Motor neuron (in vitro differentiated cells): ENCODE data around the gene FURIN. TPM values are rescaled to one million over a fixed set of nuclear protein-coding genes. Genes with fewer than 3 reads are reported as not detected.
A peak's percentile ranks its signal among the peaks of the same experiment; 100 is the strongest.

Experiments
- ATAC-seq, 8 experiments: fragments of 200-7000 bp; cut with Tn5 transposase; replicated peaks in 6 of 8; 2 replicates each; pipeline ENCODE4 v1.8.0; 2021; ENCODE audit warnings: mild to moderate bottlenecking in 8 of 8, moderate library complexity in 8 of 8
- H3K27ac ChIP-seq, 2 donors: fragments of 250-450 bp; sonication (Bioruptor Pico); 2 replicates each; pipeline ENCODE4 v1.9.0; 2021; ENCODE audit warnings: antibody characterized with exemption in 2 of 2, mild to moderate bottlenecking in 2 of 2, moderate library complexity in 1 of 2
- H3K4me1 ChIP-seq, 2 donors: fragments of 250-450 bp; sonication (Bioruptor Pico); replicated peaks in 1 of 2; 2 replicates each; pipeline ENCODE4 v1.6.1; 2021; ENCODE audit warnings: antibody characterized with exemption in 2 of 2, mild to moderate bottlenecking in 2 of 2, moderate library complexity in 1 of 2
- H3K4me3 ChIP-seq, 5 donors: fragments of 250-450 bp; sonication (Bioruptor Pico); 2 replicates each; pipeline ENCODE4 v1.9.0; 2021; ENCODE audit warnings: antibody characterized with exemption in 5 of 5, mild to moderate bottlenecking in 5 of 5, moderate library complexity in 4 of 5
- WGBS, 10 experiments: fragments of 450-650 bp; shearing (Covaris generic); methylation state at CpG; one replicate each; pipeline ENCODE4 v1.0.0; 2022; 5-methylcytosine and 5-hydroxymethylcytosine counted together
- in situ Hi-C, 9 experiments: fragments of 400-800 bp; cut with MboI; loops; one replicate each; pipeline ENCODE4 v1.15.0; 2021; ENCODE audit warnings: low sequenced_read_pairs in 9 of 9, low pct_unique_long_range_greater_than_20kb in 2 of 9; ENCODE audit not compliant: unreplicated experiment in 9 of 9
- total RNA-seq, 8 experiments: library from RNA; unstranded; fragments of 300-600 nt; gene quantifications; 2 replicates each; pipeline versions ENCODE4 v1.2.3 to v1.2.4, GENCODE V29; 2022

FURIN gene
- total RNA-seq, 8 experiments from 2014 or later = 4.6 to 32.3 (median 14.7) TPM

DNA sequence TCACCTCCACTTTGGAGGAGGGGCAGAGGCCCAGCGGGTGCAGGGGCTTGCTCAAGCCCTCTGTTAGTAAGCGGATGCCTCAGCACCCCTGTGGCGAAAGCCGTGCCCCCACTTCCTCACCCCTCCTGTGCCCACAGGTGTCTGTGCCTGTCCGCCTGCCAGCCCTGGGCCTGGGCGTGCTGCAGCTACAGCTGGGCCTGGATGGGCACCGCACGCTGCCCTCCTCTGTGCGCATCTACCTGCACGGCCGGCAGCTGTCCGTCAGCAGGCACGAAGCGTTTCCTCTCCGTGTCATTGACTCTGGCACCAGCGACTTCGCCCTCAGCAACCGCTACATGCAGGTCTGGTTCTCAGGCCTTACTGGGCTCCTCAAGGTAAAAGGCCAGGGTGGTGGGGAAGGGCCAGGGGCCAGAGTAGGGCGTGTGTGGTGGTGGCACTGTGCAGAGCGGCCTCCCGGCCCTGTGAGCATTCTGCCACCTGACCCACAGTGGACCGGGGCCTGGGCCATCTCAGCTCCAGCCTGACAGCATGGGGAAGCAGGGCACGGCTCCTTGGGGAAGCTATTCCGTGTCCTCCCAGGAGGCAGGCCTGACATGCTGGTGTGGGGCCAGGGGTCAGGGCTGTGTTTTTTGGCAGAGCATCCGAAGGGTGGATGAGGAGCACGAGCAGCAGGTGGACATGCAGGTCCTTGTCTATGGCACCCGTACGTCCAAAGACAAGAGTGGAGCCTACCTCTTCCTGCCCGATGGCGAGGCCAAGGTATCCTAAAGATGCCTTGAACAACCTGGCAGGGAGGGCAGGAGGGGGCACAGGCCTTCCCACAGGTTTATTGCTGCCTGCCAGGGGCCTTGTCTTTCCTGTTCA is 43.8 kb downstream of the FURIN start:
- no peak overlapping the region for H3K27ac ChIP-seq
- in situ Hi-C loops = no loop called here
- no peak for ATAC-seq
- H3K4me3 ChIP-seq = no peak overlapping the region
- peaks cover 6 to 12% of the 10 kb centered on the region in 2 donors for H3K4me1 ChIP-seq
- 73 to 100% (median 100%) methylated on average over 1 to 11 of the region's 30 CpGs; no CpG with 5 or more reads in 3 of the 10 experiments for WGBS, 10 experiments

DNA sequence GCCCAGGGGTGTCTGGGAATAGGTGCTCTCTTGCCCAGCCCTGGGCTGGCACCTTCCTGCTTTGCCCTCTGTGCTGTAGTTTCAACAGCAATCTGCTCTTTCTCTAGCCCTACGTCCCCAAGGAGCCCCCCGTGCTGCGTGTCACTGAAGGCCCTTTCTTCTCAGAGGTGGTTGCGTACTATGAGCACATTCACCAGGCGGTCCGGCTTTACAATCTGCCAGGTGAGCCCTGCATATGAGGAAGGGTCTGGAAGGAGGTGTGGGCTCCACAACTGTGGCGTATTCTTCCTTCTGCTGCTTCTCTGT is 44.3 kb downstream of the FURIN start:
- in situ Hi-C loops = no loop called here
- WGBS, 10 experiments = 80 to 100% (median 85%) methylated on average over 1 to 7 of the region's 7 CpGs; no CpG with 5 or more reads in 7 of the 10 experiments
- Histone ChIP-seq H3K4me3 (no peak overlapping the region), H3K27ac (no peak overlapping the region), H3K4me1 (peaks cover 6 to 12% of the 10 kb centered on the region in 2 donors)
- ATAC-seq = no peak

- 67 to 100% (median 93%) methylated on average over 1 to 4 of the region's 12 CpGs; no CpG with 5 or more reads in 4 of the 10 experiments for WGBS, 10 experiments
- in situ Hi-C loops = no loop called here
- ATAC-seq = no peak
- Histone ChIP-seq H3K27ac (no peak overlapping the region), H3K4me1 (peaks cover 6 to 12% of the 10 kb centered on the region in 2 donors), H3K4me3 (no peak overlapping the region)
These were observed 45.1 kb downstream of the FURIN start for GRCh38 chr15:90913398-90913944.

DNA sequence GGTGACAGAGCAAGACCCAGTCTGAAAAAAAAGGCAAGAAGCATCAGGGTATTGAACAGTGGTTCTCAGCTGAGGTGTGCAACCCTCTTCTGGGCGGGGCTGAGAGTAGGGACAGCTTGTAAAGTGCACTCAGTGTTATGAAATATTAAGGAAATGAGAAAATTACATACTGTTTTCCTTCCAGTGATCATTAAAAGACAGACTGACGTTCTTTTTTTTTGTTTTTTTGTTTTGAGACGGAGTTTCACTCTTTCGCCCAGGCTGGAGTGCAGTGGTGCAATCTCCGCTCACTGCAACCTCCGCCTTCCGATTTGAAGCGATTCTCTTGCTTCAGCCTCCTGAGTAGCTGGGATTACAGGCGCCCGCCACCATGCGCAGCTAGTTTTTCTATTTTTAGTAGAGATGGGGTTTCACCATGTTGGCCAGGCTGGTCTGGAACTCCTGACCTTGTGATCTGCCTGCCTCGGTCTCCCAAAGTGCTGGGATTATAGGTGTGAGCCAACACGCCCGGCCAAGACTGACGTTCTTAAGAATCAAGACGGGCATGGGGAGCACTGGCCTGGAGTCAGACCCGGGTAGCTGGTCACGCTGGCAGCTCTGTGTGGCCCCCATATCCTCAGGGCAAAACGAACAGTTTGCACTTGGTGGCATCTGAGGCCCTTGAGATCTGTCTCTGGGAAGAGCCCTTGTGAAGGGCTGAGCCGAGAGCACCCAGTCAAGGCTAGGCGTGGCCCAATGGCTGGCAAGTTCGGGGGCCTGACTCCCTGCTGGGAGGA is 46.1 kb downstream of the FURIN start:
- 87 to 100% (median 94%) methylated on average over 2 to 13 of the region's 22 CpGs; no CpG with 5 or more reads in 2 of the 10 experiments for WGBS, 10 experiments
- in situ Hi-C loops = no loop called here
- no peak for ATAC-seq
- no peak overlapping the region for H3K4me3 ChIP-seq
- peaks cover 6 to 12% of the 10 kb centered on the region in 2 donors for H3K4me1 ChIP-seq
- no peak overlapping the region for H3K27ac ChIP-seq

DNA sequence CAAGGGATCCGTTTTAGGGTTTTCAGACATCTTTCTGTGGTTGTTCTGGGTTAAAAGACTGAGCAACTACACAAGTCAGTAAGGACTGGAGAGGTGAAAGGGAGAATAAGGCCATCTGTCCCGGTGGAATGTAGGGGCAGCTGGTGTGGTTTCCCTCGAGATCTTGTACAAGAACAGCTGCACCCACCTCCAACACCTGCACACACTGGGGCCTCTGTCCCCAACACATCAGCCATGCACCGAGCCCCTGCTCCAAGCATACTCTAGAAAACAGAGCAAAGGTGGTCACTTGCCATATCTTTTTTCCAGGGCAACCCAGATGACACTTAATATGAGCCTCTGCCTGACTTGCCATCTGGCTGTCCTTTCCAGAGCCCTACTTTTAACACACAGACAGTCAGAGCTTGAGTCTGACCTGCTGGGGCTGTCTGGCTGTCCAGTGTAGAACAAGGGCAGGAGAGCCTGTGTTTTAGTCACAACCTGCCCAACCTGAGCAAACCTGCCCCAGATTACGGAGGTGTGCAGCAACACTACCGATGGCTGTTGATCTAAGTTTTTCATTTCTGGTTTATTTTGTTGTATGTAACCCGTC is 46.9 kb downstream of the FURIN start:
- in situ Hi-C loops = no loop called here
- Histone ChIP-seq H3K4me1 (peaks cover 6 to 12% of the 10 kb centered on the region in 2 donors), H3K27ac (peak overlapping the region in 1 of 2 donors; percentile 62), H3K4me3 (no peak overlapping the region)
- ATAC-seq = peak in 4 of 8 experiments; percentile 6 to 38 (median 26)
- 40 to 90% (median 78%) methylated on average over 1 to 7 of the region's 7 CpGs; no CpG with 5 or more reads in 4 of the 10 experiments for WGBS, 10 experiments

DNA sequence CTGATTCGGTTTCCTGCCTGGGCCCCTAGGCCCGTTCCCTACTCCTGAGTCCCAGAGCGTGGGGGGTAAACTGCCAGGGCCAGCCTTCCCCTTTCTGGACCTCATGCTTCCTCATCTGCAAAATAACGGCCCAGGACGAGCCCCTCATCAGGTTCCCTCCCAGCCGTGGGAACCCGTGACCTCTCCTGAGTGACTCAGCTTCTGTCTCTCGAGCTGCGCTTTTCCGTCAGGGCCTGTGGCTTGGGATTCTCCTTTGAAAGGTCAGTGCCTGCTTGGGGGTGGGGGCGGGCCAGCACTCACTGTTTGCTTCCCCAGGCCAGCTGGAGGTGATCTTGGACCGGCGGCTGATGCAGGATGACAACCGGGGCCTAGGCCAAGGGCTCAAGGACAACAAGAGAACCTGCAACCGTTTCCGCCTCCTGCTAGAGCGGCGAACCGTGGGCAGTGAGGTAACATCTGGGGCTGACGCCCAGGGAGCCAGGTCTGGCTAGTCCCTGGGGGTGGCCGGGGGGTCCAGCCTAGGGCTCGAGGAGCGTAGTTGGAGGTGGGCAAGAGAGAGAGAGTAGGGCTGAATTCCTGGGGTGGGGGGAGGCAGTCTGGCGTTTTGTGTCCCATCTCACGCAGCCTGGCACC is 47.5 kb downstream of the FURIN start:
- in situ Hi-C loops = no loop called here
- peak in 5 of 8 experiments; percentile 56 to 91 (median 82) for ATAC-seq
- no peak overlapping the region for H3K4me3 ChIP-seq
- WGBS, 10 experiments = 20 to 95% (median 73%) methylated on average over 1 to 13 of the region's 25 CpGs; no CpG with 5 or more reads in 3 of the 10 experiments
- H3K27ac ChIP-seq = peak overlapping the region; percentile 46 to 62
- peaks cover 6 to 12% of the 10 kb centered on the region in 2 donors for H3K4me1 ChIP-seq

DNA sequence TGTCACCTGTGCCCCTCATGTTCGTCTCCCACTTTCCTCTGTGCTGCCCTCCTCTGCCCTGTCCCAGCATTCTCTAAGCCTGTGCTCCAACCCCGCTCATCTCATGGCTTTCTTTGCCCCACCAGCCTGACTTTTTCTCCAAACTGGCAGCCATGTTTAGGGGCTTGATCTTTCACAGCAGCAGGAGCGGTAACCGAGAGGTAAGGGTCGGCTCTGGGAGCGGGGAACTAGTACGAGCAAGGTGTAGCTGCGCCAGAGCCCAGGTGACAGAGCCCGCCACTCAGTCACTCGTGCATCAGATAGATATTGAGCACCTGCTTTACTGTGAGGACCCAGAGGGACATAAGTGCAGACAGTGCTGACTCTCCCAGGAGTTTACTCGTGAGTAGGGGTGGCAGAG is 48.1 kb downstream of the FURIN start:
- in situ Hi-C loops = no loop called here
- 74 to 100% (median 87%) methylated on average over 1 to 7 of the region's 11 CpGs; no CpG with 5 or more reads in 5 of the 10 experiments for WGBS, 10 experiments
- Histone ChIP-seq H3K4me3 (no peak overlapping the region), H3K4me1 (peaks cover 6 to 12% of the 10 kb centered on the region in 2 donors), H3K27ac (no peak overlapping the region)
- ATAC-seq = no peak

- ATAC-seq = no peak
- Histone ChIP-seq H3K27ac (no peak overlapping the region), H3K4me3 (no peak overlapping the region), H3K4me1 (peaks cover 6 to 12% of the 10 kb centered on the region in 2 donors)
- in situ Hi-C loops = no loop called here
- WGBS, 10 experiments = 93 to 100% (median 100%) methylated on average over 2 to 6 of the region's 12 CpGs; no CpG with 5 or more reads in 6 of the 10 experiments
These were observed 49.2 kb downstream of the FURIN start for GRCh38 chr15:90917569-90917968.

DNA sequence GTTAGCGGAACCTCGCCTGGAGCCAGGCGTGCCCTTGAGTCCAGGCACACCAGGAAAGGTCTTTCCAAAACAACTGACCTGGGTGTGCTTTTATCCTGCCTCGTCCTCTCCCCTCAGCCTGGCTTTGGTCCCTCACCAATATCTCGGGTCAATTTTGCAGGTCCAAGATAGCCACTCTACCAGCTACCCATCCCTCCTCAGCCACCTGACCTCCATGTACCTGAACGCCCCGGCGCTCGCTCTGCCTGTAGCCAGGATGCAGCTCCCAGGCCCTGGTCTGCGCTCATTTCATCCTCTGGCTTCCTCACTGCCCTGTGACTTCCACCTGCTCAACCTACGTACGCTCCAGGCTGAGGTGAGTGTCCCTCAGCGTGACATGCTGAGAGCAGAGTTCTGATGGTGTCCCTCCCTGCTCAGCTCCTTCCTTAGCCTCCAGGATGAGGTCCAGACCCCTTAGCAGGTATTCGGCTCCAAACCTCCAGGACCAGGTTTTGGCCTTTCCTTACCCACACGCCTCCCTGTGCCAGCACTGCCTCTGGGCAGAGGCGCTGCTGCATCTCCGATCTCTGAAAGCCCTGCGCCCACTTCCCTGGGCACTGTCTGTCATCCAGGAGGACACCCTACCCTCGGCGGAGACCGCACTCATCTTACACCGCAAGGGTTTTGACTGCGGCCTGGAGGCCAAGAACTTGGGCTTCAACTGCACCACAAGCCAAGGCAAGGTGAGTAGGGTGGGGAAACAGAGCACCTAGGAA is 49.8 kb downstream of the FURIN start:
- no peak overlapping the region for H3K4me3 ChIP-seq
- no peak overlapping the region for H3K27ac ChIP-seq
- no peak for ATAC-seq
- in situ Hi-C loops = no loop called here
- WGBS, 10 experiments = 83 to 100% (median 98%) methylated on average over 1 to 11 of the region's 23 CpGs; no CpG with 5 or more reads in 2 of the 10 experiments
- peaks cover 6 to 12% of the 10 kb centered on the region in 2 donors for H3K4me1 ChIP-seq

- 88 to 100% (median 100%) methylated on average over 1 to 5 of the region's 6 CpGs; no CpG with 5 or more reads in 4 of the 10 experiments for WGBS, 10 experiments
- Histone ChIP-seq H3K4me3 (no peak overlapping the region), H3K27ac (no peak overlapping the region), H3K4me1 (peaks cover 6 to 12% of the 10 kb centered on the region in 2 donors)
- in situ Hi-C loops = no loop called here
- no peak for ATAC-seq
These were observed 50.4 kb downstream of the FURIN start for GRCh38 chr15:90918835-90919234.

- Histone ChIP-seq H3K4me1 (no peaks in the 10 kb centered on the region), H3K27ac (no peak overlapping the region), H3K4me3 (no peak overlapping the region)
- in situ Hi-C loops = no loop called here
- ATAC-seq = no peak
- 86 to 100% (median 92%) methylated on average over 1 to 4 of the region's 4 CpGs; no CpG with 5 or more reads in 1 of the 10 experiments for WGBS, 10 experiments
These were observed 53.5 kb downstream of the FURIN start for GRCh38 chr15:90921887-90922286.
